B cell (primary cell): Measurements from ENCODE around the gene STC2.

Experiments
- EZH2 ChIP-seq: IDR thresholded peaks from 2 replicates; pipeline ENCODE4 v1.6.1; 2012; ENCODE audit warnings: borderline replicate concordance, low read depth, mild to moderate bottlenecking, moderate library complexity, low read length; ENCODE audit not compliant: insufficient read depth, poor library complexity, severe bottlenecking
- TF ChIP-seq, protein P1 (sequence below): fragments of 200-600 bp; IDR thresholded peaks from one replicate; pipeline ENCODE4 v1.8.0; 2022; ENCODE audit warnings: antibody characterized with exemption, mild to moderate bottlenecking

DNA sequence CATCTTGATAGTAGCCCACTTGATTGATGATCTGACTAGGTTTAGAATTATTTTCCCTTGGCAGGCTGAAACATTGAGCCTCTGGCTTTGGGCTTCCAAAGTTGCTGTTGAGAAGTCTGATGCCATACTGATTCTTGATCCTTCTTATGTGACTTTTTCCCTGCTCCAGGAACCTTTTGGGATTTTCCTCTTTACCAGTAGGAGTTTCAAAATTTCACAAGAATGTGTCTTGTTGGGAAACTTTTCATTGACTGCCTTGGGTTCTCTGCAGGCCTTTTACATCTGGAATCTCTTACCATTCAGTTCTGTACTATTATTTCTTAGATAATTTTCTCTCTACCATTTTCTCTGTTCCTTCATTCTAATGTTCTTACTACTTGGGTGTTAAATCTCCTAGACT is 20.0 kb downstream of the STC2 start:
- no peak for TF ChIP-seq EZH2
- TF ChIP-seq, protein P1, sequence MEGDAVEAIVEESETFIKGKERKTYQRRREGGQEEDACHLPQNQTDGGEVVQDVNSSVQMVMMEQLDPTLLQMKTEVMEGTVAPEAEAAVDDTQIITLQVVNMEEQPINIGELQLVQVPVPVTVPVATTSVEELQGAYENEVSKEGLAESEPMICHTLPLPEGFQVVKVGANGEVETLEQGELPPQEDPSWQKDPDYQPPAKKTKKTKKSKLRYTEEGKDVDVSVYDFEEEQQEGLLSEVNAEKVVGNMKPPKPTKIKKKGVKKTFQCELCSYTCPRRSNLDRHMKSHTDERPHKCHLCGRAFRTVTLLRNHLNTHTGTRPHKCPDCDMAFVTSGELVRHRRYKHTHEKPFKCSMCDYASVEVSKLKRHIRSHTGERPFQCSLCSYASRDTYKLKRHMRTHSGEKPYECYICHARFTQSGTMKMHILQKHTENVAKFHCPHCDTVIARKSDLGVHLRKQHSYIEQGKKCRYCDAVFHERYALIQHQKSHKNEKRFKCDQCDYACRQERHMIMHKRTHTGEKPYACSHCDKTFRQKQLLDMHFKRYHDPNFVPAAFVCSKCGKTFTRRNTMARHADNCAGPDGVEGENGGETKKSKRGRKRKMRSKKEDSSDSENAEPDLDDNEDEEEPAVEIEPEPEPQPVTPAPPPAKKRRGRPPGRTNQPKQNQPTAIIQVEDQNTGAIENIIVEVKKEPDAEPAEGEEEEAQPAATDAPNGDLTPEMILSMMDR: no peak
